Erythroblast (primary cell): ENCODE results near the gene JAZF1.

Experiments used
- GATA1 ChIP-seq: IDR thresholded peaks from 2 replicates; pipeline ENCODE4 v1.6.1; 2011; ENCODE audit warnings: low read depth, mild to moderate bottlenecking, control low read depth, low read length, moderate library complexity
- POLR2A ChIP-seq: IDR thresholded peaks from 2 replicates; pipeline ENCODE4 v1.6.1; 2011; ENCODE audit warnings: mild to moderate bottlenecking, low read length

- peak; percentile 25 for TF ChIP-seq POLR2A
- TF ChIP-seq GATA1, result no peak
Observed at GRCh38 chr7:28195910-28196620, 15.5 kb upstream of the JAZF1 start.
